Measurements from ENCODE around the gene ARFGAP1. TPM values are rescaled to one million over a fixed set of nuclear protein-coding genes. Genes with fewer than 3 reads are reported as not detected.

Gene ARFGAP1
- total and polyA plus RNA-seq, 2 donors (not counting 3 experiments of a cell fraction or from before 2014, with no cell fraction given), result 93.7 to 126 TPM

DNA sequence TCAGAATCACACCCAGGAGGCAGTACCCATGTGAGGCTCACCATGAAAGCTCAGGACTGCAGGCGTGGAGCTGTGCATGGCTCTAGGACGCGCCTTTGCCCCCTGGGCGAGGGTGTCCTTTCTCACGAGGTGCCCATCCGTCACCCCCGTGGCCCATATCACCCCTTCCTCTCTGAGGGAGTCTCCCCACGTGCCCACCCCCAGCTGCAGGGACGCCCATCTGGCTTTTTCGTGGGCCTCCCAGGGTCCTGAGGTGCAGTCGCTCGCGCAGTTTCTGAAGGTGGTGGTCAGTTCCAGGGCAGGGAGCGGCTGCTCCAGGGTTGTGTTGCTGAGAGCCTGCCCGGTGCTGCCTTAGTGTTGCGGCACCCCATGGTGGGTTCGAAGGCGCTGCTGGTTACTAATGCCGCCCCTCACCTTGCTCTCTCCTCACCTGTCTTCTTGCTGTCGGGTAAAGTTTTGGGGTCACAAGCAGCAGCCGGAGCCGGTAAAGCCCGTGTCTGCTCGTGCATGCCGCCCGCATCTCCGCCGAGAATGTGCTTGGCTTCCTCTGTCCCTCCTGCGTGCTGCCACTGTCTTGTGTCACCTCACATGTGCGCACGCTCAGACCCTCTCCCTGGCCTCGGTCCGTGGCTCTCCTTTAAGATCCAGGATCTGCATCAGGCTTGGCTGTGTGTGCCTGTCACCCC lies 10.9 kb downstream of the ARFGAP1 start:
- Histone ChIP-seq H3K9me3 (replicated peaks; ENCODE audit: control insufficient read depth, insufficient read depth, low read length) (no peaks in the 10 kb centered on the region), H3K4me1 (ENCODE audit: control insufficient read depth, extremely low read depth, insufficient read depth, low read length) (no peaks in the 10 kb centered on the region), H3K27me3 (ENCODE audit: control insufficient read depth in 2 of 2, insufficient read depth in 2 of 2, low read length in 2 of 2) (no peaks in the 10 kb centered on the region), H3K27ac (ENCODE audit: insufficient read depth, low read depth, low read length) (no peak overlapping the region), H3K4me3 (replicated peaks in 1 of 3; ENCODE audit: insufficient read depth in 1 of 3, low read depth in 1 of 3, low read length in 3 of 3) (no peak overlapping the region), H3K79me2 (ENCODE audit: control insufficient read depth, insufficient read depth, low read length) (no peaks in the 10 kb centered on the region), H2AFZ (ENCODE audit: low read depth, low read length) (no peak overlapping the region), H3K9ac (replicated peaks; ENCODE audit: extremely low read depth, insufficient read depth, low read length) (no peak overlapping the region), H3K9me1 (replicated peaks; ENCODE audit: control insufficient read depth, extremely low read depth, insufficient read depth, low read length) (no peaks in the 10 kb centered on the region), H4K20me1 (replicated peaks; ENCODE audit: control insufficient read depth, extremely low read depth, insufficient read depth, low read length) (no peaks in the 10 kb centered on the region), H3K4me2 (ENCODE audit: insufficient read depth, low read length) (no peak overlapping the region), H3K36me3 (ENCODE audit: control insufficient read depth in 2 of 2, extremely low read depth in 1 of 2, insufficient read depth in 2 of 2, low read length in 2 of 2) (peaks cover 7 to 50% of the 10 kb centered on the region in 2 experiments)
- intact Hi-C loops (cut with micrococcal nuclease) (no loop called here), dilution Hi-C loops (cut with MboI; ENCODE audit: extremely low pct_ligation_motif_present, low sequenced_read_pairs) (no loop called here)
- DNase-seq (ENCODE audit: low read depth, low spot score) (no peak), FAIRE-seq (no peak)
- ChIA-PET POLR2A (interaction anchor here (0.8 kb wide), 1 partner anchor 11 kb away, joined by 3 read pairs; the partner anchor contains the start of gene ARFGAP1), CTCF (interaction anchor here (1.2 to 2.0 kb wide), 3 partner anchors 8 to 60 kb away, joined by 3 to 5 read pairs (median 4); partner anchors contain the start of gene ARFGAP1)
- TF ChIP-seq JUN (IDR thresholded peaks at IDR 0.05; ENCODE audit: borderline replicate concordance, insufficient read depth, insufficient read length, low read depth) (no peak), POLR2AphosphoS5 (IDR thresholded peaks at IDR 0.05; ENCODE audit: insufficient read depth, low read depth, low read length) (no peak), GATA2 (IDR thresholded peaks at IDR 0.05; ENCODE audit: insufficient read depth, insufficient read length, low read depth, low read length) (no peak), FOS (IDR thresholded peaks at IDR 0.05; ENCODE audit: borderline replicate concordance, insufficient read depth, low read length) (no peak), CTCF (IDR thresholded peaks at IDR 0.05; ENCODE audit: extremely low read depth in 1 of 2, insufficient read depth in 1 of 2, low read depth in 1 of 2, low read length in 2 of 2) (no peak), POLR2A (IDR thresholded peaks at IDR 0.05; ENCODE audit: low read depth, low read length) (no peak), EZH2 (IDR thresholded peaks at IDR 0.05; ENCODE audit: borderline replicate concordance, low read depth, low read length, severe bottlenecking) (no peak), MAX (IDR thresholded peaks at IDR 0.05; ENCODE audit: insufficient read depth, insufficient read length) (no peak)
- no TSS peak for BruUV-seq (replicated peaks)
